Measurements from ENCODE around the gene EPS8L1. TPM values are rescaled to one million over a fixed set of nuclear protein-coding genes. Genes with fewer than 3 reads are reported as not detected.
A peak's percentile ranks its signal among the peaks of the same experiment; 100 is the strongest.

The EPS8L1 gene
- total and polyA plus RNA-seq, 3 donors from 2014 or later = 3.4 to 13.3 (median 3.6) TPM

DNA sequence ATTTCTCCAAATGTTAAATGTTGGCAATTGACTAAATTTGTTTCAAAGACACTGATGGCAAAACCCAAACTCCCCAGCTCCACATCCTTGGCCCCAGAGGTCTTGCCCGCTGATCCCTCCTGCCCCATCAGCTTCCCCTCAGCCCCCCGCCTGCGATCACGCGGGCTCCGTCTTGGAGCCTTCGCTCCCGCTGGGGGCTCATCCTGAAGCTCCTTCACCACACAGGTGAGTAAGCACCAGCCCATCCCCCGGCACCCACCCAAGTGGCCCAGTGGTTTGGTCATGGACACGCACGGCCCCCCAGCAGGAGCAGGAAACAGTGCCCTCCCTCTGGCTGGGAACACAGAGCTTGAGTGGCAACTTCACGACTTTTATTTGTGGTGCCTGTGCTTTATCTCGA, 14.9 kb downstream of the EPS8L1 start:
- WGBS, 2 donors = 90 to 96% methylated on average over 12 to 13 of the region's 13 CpGs
- Histone ChIP-seq H3K36me3 (ENCODE audit: low read depth, missing control alignments) (no peaks in the 10 kb centered on the region), H3K27ac (no peak overlapping the region), H3K27me3 (no peaks in the 10 kb centered on the region), H3K9me3 (no peaks in the 10 kb centered on the region), H3K4me3 (no peak overlapping the region), H3K4me1 (peaks cover 17% of the 10 kb centered on the region)
- no peak for DNase-seq
- intact Hi-C loops (cut with DNase I; ENCODE audit: low total_unique reads) = no loop called here
- TF ChIP-seq, protein P1, sequence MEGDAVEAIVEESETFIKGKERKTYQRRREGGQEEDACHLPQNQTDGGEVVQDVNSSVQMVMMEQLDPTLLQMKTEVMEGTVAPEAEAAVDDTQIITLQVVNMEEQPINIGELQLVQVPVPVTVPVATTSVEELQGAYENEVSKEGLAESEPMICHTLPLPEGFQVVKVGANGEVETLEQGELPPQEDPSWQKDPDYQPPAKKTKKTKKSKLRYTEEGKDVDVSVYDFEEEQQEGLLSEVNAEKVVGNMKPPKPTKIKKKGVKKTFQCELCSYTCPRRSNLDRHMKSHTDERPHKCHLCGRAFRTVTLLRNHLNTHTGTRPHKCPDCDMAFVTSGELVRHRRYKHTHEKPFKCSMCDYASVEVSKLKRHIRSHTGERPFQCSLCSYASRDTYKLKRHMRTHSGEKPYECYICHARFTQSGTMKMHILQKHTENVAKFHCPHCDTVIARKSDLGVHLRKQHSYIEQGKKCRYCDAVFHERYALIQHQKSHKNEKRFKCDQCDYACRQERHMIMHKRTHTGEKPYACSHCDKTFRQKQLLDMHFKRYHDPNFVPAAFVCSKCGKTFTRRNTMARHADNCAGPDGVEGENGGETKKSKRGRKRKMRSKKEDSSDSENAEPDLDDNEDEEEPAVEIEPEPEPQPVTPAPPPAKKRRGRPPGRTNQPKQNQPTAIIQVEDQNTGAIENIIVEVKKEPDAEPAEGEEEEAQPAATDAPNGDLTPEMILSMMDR (IDR thresholded peaks at IDR 0.05) = no peak
- no peak for TF ChIP-seq POLR2A (IDR thresholded peaks at IDR 0.05)

- Histone ChIP-seq H3K27me3 (no peaks in the 10 kb centered on the region), H3K4me1 (peaks cover 15% of the 10 kb centered on the region), H3K4me3 (no peak overlapping the region), H3K27ac (no peak overlapping the region), H3K36me3 (ENCODE audit: low read depth, missing control alignments) (no peaks in the 10 kb centered on the region), H3K9me3 (no peaks in the 10 kb centered on the region)
- intact Hi-C loops (cut with DNase I; ENCODE audit: low total_unique reads) = no loop called here
- TF ChIP-seq, protein P1 (IDR thresholded peaks at IDR 0.05) = no peak
- TF ChIP-seq POLR2A (IDR thresholded peaks at IDR 0.05) = no peak
- DNase-seq = peak; percentile 13
- 75% methylated on average over 20 to 31 of the region's 32 CpGs for WGBS, 2 donors
Observed at GRCh38 chr19:55091126-55091910, 15.6 kb downstream of the EPS8L1 start.

DNA sequence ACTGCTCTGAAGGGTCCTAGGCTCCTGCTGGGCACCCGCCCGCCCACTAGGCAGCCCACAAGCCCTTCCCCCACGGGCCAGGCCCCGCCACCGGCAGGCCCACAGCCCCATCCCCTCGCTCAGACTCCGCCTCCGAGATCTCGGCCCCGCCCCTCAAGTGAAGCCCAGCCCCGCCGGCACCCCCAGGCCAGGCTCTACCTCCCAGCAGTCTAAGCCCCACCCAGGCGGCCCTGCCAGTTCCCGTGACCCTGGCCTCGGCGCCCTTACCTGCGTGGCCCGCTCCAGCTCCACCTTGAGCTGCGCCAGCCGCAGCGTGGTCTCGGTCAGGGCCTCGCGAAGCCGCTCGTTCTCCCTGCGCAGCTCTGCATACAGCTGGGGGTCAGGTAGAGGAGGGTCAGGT, 16.3 kb downstream of the EPS8L1 start:
- Histone ChIP-seq H3K27me3 (no peaks in the 10 kb centered on the region), H3K4me1 (peaks cover 8% of the 10 kb centered on the region), H3K36me3 (ENCODE audit: low read depth, missing control alignments) (no peaks in the 10 kb centered on the region), H3K27ac (no peak overlapping the region), H3K4me3 (no peak overlapping the region), H3K9me3 (no peaks in the 10 kb centered on the region)
- 65 to 71% methylated on average over 8 to 27 of the region's 27 CpGs for WGBS, 2 donors
- intact Hi-C loops (cut with DNase I; ENCODE audit: low total_unique reads) = no loop called here
- no peak for TF ChIP-seq POLR2A (IDR thresholded peaks at IDR 0.05)
- TF ChIP-seq, protein P1 (IDR thresholded peaks at IDR 0.05) = no peak
- DNase-seq = peak; percentile 21

DNA sequence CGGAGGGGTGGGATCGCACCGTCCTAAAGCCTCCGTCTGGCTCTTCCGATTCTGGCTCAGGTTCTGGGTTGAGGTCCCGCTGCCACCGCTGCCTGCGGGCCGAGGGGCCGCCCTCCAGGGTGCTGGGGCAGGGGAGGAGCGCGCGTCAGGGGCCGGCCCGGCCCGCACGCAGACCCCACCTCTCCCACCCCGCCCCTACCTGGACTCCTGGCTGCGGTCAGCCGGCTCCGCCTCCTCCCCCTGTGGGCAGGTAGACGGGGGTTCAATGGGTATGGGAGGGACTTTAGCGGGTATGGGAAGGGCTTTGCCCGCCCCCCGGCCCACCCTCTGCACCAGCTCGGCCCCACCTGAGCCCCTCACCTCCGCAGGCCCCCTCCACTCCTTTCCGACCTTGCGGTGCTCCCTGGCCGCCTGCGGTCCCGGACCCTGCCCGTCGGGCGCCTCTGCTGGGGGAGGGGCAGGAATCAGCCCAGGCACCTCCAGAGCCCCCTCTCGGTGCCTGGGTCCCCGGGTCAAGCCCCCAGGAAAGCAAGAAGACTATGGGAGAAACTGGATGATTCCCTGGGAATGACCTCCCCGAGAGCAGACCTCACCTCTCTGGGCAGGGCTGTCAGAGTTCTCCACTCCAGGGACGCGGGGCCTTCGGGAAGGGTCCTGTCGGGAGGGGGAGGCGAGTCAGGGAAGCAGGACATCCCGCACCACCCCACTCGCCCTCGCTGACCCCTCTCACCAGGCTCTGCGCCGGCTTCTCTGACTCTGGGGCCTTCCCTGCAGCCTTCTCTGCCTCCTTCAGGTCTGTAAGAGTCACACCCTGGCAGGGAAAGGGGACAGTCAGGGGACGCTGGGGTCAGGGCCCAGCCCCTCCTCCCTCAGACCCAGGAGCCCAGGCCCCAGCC, 17.0 kb downstream of the EPS8L1 start:
- WGBS, 2 donors = 71% methylated on average over 45 of the region's 49 CpGs; no CpG with 5 or more reads in 1 of the 2 donors
- TF ChIP-seq, protein P1 (IDR thresholded peaks at IDR 0.05) = no peak
- no peak for TF ChIP-seq POLR2A (IDR thresholded peaks at IDR 0.05)
- no peaks in the 10 kb centered on the region for H3K27me3 ChIP-seq

More for the DNA sequence above, 17.0 kb downstream of the EPS8L1 start:
- Histone ChIP-seq H3K9me3 (no peaks in the 10 kb centered on the region), H3K4me3 (no peak overlapping the region), H3K36me3 (ENCODE audit: low read depth, missing control alignments) (no peaks in the 10 kb centered on the region), H3K4me1 (peaks cover 1% of the 10 kb centered on the region), H3K27ac (no peak overlapping the region)
- DNase-seq = peak; percentile 13
- intact Hi-C loops (cut with DNase I; ENCODE audit: low total_unique reads) = no loop called here
